Chondrocyte (in vitro differentiated cells): ENCODE measurements around the gene GRM7. TPM values are rescaled to one million over a fixed set of nuclear protein-coding genes. Genes with fewer than 3 reads are reported as not detected.

ENCODE experiments used
- DNase-seq: peaks from one replicate; pipeline ENCODE4 v3.0.0; 2021; ENCODE audit warnings: mixed read lengths, low spot score
- H3K27ac Mint-ChIP-seq: one replicate; pipeline ENCODE4 v1.8.0; 2021; ENCODE audit warnings: mild to moderate bottlenecking, moderate library complexity, mixed read lengths; ENCODE audit not compliant: unreplicated experiment
- H3K27me3 Mint-ChIP-seq: 2 replicates; pipeline ENCODE4 v1.8.0; 2021; ENCODE audit warnings: low read depth, mixed read lengths
- H3K36me3 Mint-ChIP-seq: 2 replicates; pipeline ENCODE4 v1.8.0; 2021; ENCODE audit warnings: low read depth, mixed read lengths
- H3K4me1 Mint-ChIP-seq: 2 replicates; pipeline ENCODE4 v1.8.0; 2021; ENCODE audit warnings: low read depth, mild to moderate bottlenecking, mixed read lengths
- H3K4me3 Mint-ChIP-seq: one replicate; pipeline ENCODE4 v1.8.0; 2021; ENCODE audit warnings: mild to moderate bottlenecking, moderate library complexity, mixed read lengths; ENCODE audit not compliant: unreplicated experiment
- H3K9me3 Mint-ChIP-seq: 2 replicates; pipeline ENCODE4 v1.8.0; 2021; ENCODE audit warnings: low read depth, mixed read lengths
- CTCF ChIP-seq: fragments of 200-600 bp; sonication (generic); IDR thresholded peaks from 2 replicates; pipeline ENCODE4 v1.5.0; 2021; ENCODE audit warnings: antibody characterized with exemption, mild to moderate bottlenecking, moderate library complexity
- total RNA-seq: library from RNA; stranded (reverse); gene quantifications from 3 replicates; pipeline ENCODE4 v1.2.1, GENCODE V29; 2021

The GRM7 gene
- total RNA-seq, 1 donor from 2014 or later: not detected

- Mint-ChIP-seq H3K27ac (no peak overlapping the region), H3K4me3 (no peak overlapping the region), H3K4me1 (no peaks in the 10 kb centered on the region), H3K27me3 (peaks cover under 1% of the 10 kb centered on the region), H3K9me3 (peaks cover 2% of the 10 kb centered on the region), H3K36me3 (no peaks in the 10 kb centered on the region)
- no peak for TF ChIP-seq CTCF
- no peak for DNase-seq
Measured at GRCh38 chr3:7787871-7788828, 927.2 kb downstream of the GRM7 start.

GRCh38 chr3:7788881-7789280 is 928.0 kb downstream of the GRM7 start:
- TF ChIP-seq CTCF: no peak
- no peak for DNase-seq
- no peaks in the 10 kb centered on the region for H3K4me1 Mint-ChIP-seq
- H3K27ac Mint-ChIP-seq: no peak overlapping the region
- no peak overlapping the region for H3K4me3 Mint-ChIP-seq
- no peaks in the 10 kb centered on the region for H3K27me3 Mint-ChIP-seq
- H3K36me3 Mint-ChIP-seq: no peaks in the 10 kb centered on the region
- H3K9me3 Mint-ChIP-seq: peaks cover 2% of the 10 kb centered on the region

GRCh38 chr3:7789324-7789723 is 928.4 kb downstream of the GRM7 start:
- no peak overlapping the region for H3K4me3 Mint-ChIP-seq
- no peak for TF ChIP-seq CTCF
- H3K27ac Mint-ChIP-seq: no peak overlapping the region
- H3K9me3 Mint-ChIP-seq: no peaks in the 10 kb centered on the region
- no peaks in the 10 kb centered on the region for H3K4me1 Mint-ChIP-seq
- H3K36me3 Mint-ChIP-seq: no peaks in the 10 kb centered on the region
- no peaks in the 10 kb centered on the region for H3K27me3 Mint-ChIP-seq
- no peak for DNase-seq

- H3K9me3 Mint-ChIP-seq: no peaks in the 10 kb centered on the region
- H3K27ac Mint-ChIP-seq: no peak overlapping the region
- H3K36me3 Mint-ChIP-seq: no peaks in the 10 kb centered on the region
- H3K27me3 Mint-ChIP-seq: no peaks in the 10 kb centered on the region
- no peak for TF ChIP-seq CTCF
- no peaks in the 10 kb centered on the region for H3K4me1 Mint-ChIP-seq
- no peak for DNase-seq
- H3K4me3 Mint-ChIP-seq: no peak overlapping the region
Measured at GRCh38 chr3:7790141-7790540, 929.2 kb downstream of the GRM7 start.
